Dendritic cell treated with granulocyte-macrophage colony-stimulating factor and Interleukin-4, amounts not matched to agents 40 ng/mL and 50 ng/mL, for 4 days (primary cell): ENCODE data around the gene COL4A2.
A peak's percentile ranks its signal among the peaks of the same experiment; 100 is the strongest.
"Not testable (repeated sequence)": the region's sequence is repeated elsewhere in the genome, so short reads cannot be mapped to it uniquely, and the experiment has no call there.

ENCODE experiments used
- H3K27ac Mint-ChIP-seq: one replicate; pipeline ENCODE4 v1.8.0; 2022; ENCODE audit warnings: mild to moderate bottlenecking, mixed read lengths
- H3K27me3 Mint-ChIP-seq: one replicate; pipeline ENCODE4 v1.8.0; 2022; ENCODE audit warnings: mild to moderate bottlenecking, mixed read lengths
- H3K36me3 Mint-ChIP-seq: one replicate; pipeline ENCODE4 v1.8.0; 2022; ENCODE audit warnings: low read depth, mixed read lengths
- H3K4me1 Mint-ChIP-seq: one replicate; pipeline ENCODE4 v1.8.0; 2022; ENCODE audit warnings: low read depth, mixed read lengths
- H3K4me3 Mint-ChIP-seq: one replicate; pipeline ENCODE4 v1.8.0; 2022; ENCODE audit warnings: mild to moderate bottlenecking, moderate library complexity, mixed read lengths
- H3K9me3 Mint-ChIP-seq: one replicate; pipeline ENCODE4 v1.8.0; 2022; ENCODE audit warnings: mixed read lengths
- intact Hi-C: fragments of 100-400 bp; cut with micrococcal nuclease; formaldehyde crosslinking; loops from one replicate; pipeline ENCODE4 v1.15.0; 2022

The COL4A2 gene

GRCh38 chr13:110523838-110524540 is 216.9 kb downstream of the COL4A2 start:
- Mint-ChIP-seq H3K4me1 (peaks cover 96% of the 10 kb centered on the region), H3K36me3 (peaks cover 69% of the 10 kb centered on the region)
- intact Hi-C loops, result loop anchor here (5.0 kb wide), 2 partner anchors 38 to 62 kb away; partner anchors contain the start of gene RAB20

DNA sequence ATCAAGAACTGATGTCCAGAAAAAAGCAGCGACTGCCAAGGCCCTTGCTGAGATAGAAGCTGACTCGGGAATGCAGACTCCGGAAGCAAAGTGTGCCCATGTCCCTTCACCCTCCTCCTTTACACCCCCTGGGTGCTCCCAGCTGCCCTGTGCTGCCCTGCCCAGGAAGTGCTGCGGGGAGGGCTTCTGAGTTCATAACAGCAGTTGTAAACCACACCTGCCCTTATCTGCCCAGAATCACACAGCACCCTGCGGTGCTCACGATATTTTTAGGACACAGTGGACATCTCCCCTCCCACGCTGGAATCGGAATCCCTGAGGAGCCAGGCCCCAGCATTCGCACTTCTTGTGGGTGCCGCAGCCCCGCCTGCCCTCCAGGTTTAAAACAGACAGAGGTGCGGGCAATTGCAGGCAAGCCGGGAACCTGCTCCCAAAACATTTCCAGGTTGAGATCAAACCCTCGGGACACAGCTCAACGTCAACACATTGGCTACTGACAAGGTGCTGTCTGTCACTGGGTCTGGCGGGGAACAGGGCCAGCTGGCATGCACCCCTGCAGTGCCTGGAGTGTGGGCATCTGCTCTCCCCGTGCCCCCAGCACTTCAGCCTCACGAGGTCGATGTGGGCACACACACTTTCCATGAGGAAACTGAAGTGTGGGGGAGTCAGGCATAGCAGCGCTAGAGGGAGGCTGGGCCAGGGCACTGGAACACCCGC is 217.6 kb downstream of the COL4A2 start:
- Mint-ChIP-seq H3K27me3 (peaks cover 2% of the 10 kb centered on the region), H3K27ac (peak overlapping the region; percentile 67), H3K4me3 (peak overlapping the region; percentile 13), H3K9me3 (no peaks in the 10 kb centered on the region), H3K36me3 (peaks cover 62% of the 10 kb centered on the region), H3K4me1 (peaks cover 96% of the 10 kb centered on the region)
- intact Hi-C loops, result loop anchor here (5.0 kb wide), 2 partner anchors 38 to 62 kb away; partner anchors contain the start of gene RAB20

More at GRCh38 chr13:110523838-110524540, 216.9 kb downstream of the COL4A2 start:
- peak overlapping the region; percentile 67 for H3K27ac Mint-ChIP-seq
- peaks cover 2% of the 10 kb centered on the region for H3K27me3 Mint-ChIP-seq
- H3K9me3 Mint-ChIP-seq, result no peaks in the 10 kb centered on the region
- no peak overlapping the region for H3K4me3 Mint-ChIP-seq

- intact Hi-C loops, result no loop called here
- Mint-ChIP-seq H3K4me1 (peaks cover 87% of the 10 kb centered on the region), H3K27me3 (peaks cover 2% of the 10 kb centered on the region), H3K27ac (peak overlapping the region; percentile 67), H3K4me3 (no peak overlapping the region), H3K36me3 (peaks cover 53% of the 10 kb centered on the region), H3K9me3 (no peaks in the 10 kb centered on the region)
Observed at GRCh38 chr13:110525328-110526319, 218.5 kb downstream of the COL4A2 start.

- H3K36me3 Mint-ChIP-seq, result peaks cover 55% of the 10 kb centered on the region
- no peak overlapping the region for H3K4me3 Mint-ChIP-seq
- intact Hi-C loops, result loop anchor here (1.0 kb wide), 1 partner anchor 8 kb away; no protein-coding TSS in a partner anchor
- H3K4me1 Mint-ChIP-seq, result peaks cover 84% of the 10 kb centered on the region
- H3K27ac Mint-ChIP-seq, result peak overlapping the region; percentile 45
- no peaks in the 10 kb centered on the region for H3K9me3 Mint-ChIP-seq
- peaks cover 2% of the 10 kb centered on the region for H3K27me3 Mint-ChIP-seq
Observed at GRCh38 chr13:110528371-110528770, 221.3 kb downstream of the COL4A2 start.

- peaks cover 84% of the 10 kb centered on the region for H3K4me1 Mint-ChIP-seq
- H3K36me3 Mint-ChIP-seq, result peaks cover 50% of the 10 kb centered on the region
- H3K27ac Mint-ChIP-seq, result peak overlapping the region; percentile 45
- no peaks in the 10 kb centered on the region for H3K27me3 Mint-ChIP-seq
- no peaks in the 10 kb centered on the region for H3K9me3 Mint-ChIP-seq
- H3K4me3 Mint-ChIP-seq, result no peak overlapping the region
- intact Hi-C loops, result loop anchor here (1.0 kb wide), 1 partner anchor 7 kb away; no protein-coding TSS in a partner anchor
Observed at GRCh38 chr13:110528911-110529310, 221.8 kb downstream of the COL4A2 start.

DNA sequence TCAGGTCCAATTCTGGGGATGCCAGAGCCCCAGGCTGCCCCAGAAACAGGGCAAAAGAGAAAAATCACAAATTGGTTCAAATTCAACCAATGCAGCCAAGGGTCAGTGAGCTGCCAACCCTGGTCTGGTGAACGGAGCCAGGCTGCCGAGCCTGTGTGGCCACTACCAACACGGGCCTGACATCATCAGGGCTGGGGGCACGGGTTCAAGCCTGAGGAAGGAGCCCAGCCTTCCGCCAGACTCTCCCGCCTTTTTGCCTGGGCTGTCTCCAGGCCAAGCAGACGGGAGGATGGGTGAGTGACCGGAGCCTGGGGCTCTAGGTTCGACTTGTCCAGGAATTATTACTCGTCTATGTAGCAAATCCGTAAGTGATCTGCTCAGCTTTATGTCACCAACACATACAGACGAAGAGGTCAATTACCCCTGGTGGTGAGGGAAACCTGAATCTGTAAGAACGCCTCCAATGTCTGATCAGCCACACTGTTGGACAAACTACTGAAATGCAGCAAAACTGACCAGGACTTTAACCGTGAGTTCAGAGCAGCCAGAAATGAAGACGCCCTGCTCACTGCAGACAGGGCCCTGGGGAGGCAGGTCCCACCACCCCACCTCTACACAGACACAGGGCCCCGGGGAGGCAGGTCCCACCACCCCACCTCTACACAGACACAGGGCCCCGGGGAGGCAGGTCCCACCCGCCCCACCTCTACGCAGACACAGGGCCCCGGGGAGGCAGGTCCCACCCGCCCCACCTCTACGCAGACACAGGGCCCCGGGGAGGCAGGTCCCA is 222.6 kb downstream of the COL4A2 start:
- intact Hi-C loops, result no loop called here
- Mint-ChIP-seq H3K9me3 (no peaks in the 10 kb centered on the region), H3K4me3 (no peak overlapping the region), H3K36me3 (peaks cover 44% of the 10 kb centered on the region), H3K27ac (peak overlapping the region; percentile 45), H3K4me1 (peaks cover 84% of the 10 kb centered on the region), H3K27me3 (no peaks in the 10 kb centered on the region)

GRCh38 chr13:110531100-110531499 is 224.0 kb downstream of the COL4A2 start:
- Mint-ChIP-seq H3K27ac (peak overlapping the region; percentile 52), H3K4me1 (peaks cover 84% of the 10 kb centered on the region), H3K36me3 (peaks cover 44% of the 10 kb centered on the region), H3K27me3 (no peaks in the 10 kb centered on the region), H3K9me3 (no peaks in the 10 kb centered on the region), H3K4me3 (no peak overlapping the region)
- intact Hi-C loops, result no loop called here

DNA sequence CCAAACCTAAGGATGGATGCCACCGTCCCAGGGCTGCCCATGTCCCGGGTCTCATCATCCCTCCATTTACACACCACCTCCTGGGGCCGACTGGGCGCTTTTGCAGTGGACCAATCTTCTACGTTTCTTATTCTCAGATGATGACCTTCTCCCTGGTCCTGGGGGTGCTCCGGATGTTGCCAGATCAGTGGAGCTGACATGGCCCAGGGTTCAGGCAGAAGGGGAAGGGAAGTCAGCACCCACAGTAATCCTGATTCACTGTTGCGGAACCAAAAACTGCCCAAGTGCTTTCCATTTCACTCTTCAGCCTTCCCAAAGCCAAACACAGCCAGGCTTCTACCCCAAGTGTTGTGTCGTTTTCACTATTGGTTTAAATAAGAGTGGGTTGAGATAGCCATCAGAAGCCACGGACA is 224.6 kb downstream of the COL4A2 start:
- Mint-ChIP-seq H3K9me3 (no peaks in the 10 kb centered on the region), H3K36me3 (peaks cover 43% of the 10 kb centered on the region), H3K4me1 (peaks cover 80% of the 10 kb centered on the region), H3K27me3 (no peaks in the 10 kb centered on the region), H3K4me3 (no peak overlapping the region), H3K27ac (peak overlapping the region; percentile 69)
- intact Hi-C loops, result no loop called here

- peak overlapping the region; percentile 69 for H3K27ac Mint-ChIP-seq
Observed at GRCh38 chr13:110532258-110532657, 225.2 kb downstream of the COL4A2 start.

DNA sequence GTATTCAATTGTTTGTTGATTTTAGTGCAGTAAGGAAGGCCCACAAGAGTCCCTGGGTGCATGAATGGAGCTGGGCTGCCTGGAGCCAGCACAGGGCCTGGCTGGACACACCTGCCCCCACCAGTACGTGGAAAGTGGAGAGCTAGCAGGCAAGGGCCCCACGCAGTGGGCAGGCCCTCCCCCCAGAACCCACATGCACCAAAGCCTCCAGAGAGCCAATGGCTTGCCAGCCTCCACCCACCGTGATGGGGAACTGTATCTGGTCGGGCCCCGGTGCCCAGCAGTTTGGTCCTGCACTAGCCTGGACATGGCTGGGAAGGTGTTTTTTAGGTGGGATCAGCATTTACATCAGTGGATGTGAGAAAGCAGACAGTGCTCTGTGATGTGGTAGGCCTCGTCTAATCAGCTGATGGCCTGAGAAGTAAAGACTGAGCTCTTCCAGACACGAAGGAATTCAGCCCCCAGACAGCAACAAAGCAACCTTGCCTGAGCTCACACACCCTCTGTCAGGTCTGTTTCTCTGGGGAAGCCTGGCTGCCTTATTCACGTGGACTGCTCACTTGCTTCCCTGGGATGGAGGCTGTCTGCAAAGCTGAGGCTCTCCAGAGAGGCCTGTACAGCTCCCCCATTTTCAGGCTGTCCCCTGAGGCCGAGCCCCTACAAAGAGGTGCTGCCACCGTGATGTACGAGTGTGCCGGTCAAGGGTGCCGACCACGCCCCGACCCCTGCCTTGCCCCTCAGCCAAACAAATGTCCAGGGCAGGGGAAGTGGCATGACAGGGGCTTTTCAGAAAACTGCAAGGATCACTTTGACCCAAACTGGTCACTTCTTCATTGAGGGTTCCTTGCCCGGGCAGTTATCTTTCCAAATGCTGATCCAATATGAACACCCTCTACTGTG is 226.9 kb downstream of the COL4A2 start:
- no peaks in the 10 kb centered on the region for H3K9me3 Mint-ChIP-seq
- no peaks in the 10 kb centered on the region for H3K27me3 Mint-ChIP-seq
- H3K36me3 Mint-ChIP-seq, result peaks cover 37% of the 10 kb centered on the region
- peaks cover 80% of the 10 kb centered on the region for H3K4me1 Mint-ChIP-seq
- intact Hi-C loops, result no loop called here
- peak overlapping the region; percentile 82 for H3K27ac Mint-ChIP-seq
- H3K4me3 Mint-ChIP-seq, result no peak overlapping the region

More at GRCh38 chr13:110532258-110532657, 225.2 kb downstream of the COL4A2 start:
- H3K9me3 Mint-ChIP-seq, intact Hi-C loops, H3K4me3 Mint-ChIP-seq, H3K27me3 Mint-ChIP-seq: not testable (repeated sequence)
- peaks cover 38% of the 10 kb centered on the region for H3K36me3 Mint-ChIP-seq
- H3K4me1 Mint-ChIP-seq, result peaks cover 79% of the 10 kb centered on the region

DNA sequence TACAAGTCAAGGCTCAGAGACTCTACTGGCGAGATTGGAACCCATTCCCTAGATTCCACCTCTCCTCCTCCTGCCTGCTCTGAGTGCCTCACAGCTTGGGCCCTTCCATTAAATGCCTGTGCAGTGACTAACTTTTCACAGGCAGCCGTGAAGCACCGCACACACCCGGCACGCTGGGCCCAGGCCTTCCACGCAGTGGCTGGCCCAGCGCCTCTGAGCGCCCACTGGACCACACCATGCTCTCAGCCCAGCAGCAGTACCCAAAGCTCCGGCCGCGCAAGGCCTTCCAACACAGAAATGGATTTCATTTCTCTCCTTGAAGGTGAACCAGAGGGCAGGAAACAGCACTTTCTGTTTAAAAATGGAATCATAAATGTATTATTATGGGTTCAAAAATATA is 228.4 kb downstream of the COL4A2 start:
- H3K27ac Mint-ChIP-seq, result peak overlapping the region; percentile 82
- H3K36me3 Mint-ChIP-seq, result peaks cover 37% of the 10 kb centered on the region
- peaks cover 73% of the 10 kb centered on the region for H3K4me1 Mint-ChIP-seq
- H3K9me3 Mint-ChIP-seq, result no peaks in the 10 kb centered on the region
- intact Hi-C loops, result no loop called here
- no peak overlapping the region for H3K4me3 Mint-ChIP-seq
- no peaks in the 10 kb centered on the region for H3K27me3 Mint-ChIP-seq
